ENCODE measurements around the gene BORCS5.
A peak's percentile ranks its signal among the peaks of the same experiment; 100 is the strongest.

BORCS5 gene

DNA sequence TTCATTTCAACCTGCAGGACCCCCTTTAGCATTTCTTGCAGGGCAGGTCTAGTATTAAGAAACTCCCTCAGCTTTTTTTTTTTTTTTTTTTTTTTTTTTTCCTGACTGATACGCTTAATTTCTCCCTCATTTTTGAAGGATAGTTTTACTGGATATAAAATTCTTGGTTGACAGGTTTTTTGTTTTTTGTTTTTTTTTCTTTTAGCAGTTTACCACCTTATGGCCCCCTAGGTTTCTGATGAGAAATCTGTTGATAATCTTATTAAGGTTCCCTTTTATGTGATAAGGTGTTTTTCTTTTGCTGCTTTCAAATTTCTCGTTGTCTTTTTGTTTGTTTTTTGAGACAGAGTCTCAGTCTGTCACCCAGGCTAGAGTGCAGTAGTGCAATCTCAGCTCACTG, 66.5 kb downstream of the BORCS5 start:
- no CpG with 5 or more reads among the region's 2 CpGs for WGBS (ENCODE audit: extremely low coverage, insufficient coverage, insufficient read length)
- Histone ChIP-seq H3K4ac (ENCODE audit: low read depth, low read length) (no peak overlapping the region), H3K18ac (ENCODE audit: low read length) (no peak overlapping the region), H3K9me3 (ENCODE audit: insufficient read depth, low read depth, low read length) (peaks cover 1% of the 10 kb centered on the region), H4K12ac (ENCODE audit: low read depth, low read length) (no peak overlapping the region), H2AFZ (ENCODE audit: insufficient read depth, low read length, poor library complexity) (no peak overlapping the region), H3K14ac (ENCODE audit: low read length) (no peak overlapping the region), H3K27ac (ENCODE audit: low read depth, low read length) (no peak overlapping the region), H3K27me3 (ENCODE audit: insufficient read depth, low read length) (no peaks in the 10 kb centered on the region), H2BK120ac (ENCODE audit: insufficient read depth, low read length, poor library complexity) (no peak overlapping the region), H3K79me1 (ENCODE audit: low read length) (no peaks in the 10 kb centered on the region), H3K23ac (ENCODE audit: low read length) (no peak overlapping the region), H2BK12ac (ENCODE audit: low read length) (no peak overlapping the region), H3K36me3 (ENCODE audit: control insufficient read depth in 1 of 2, insufficient read depth in 2 of 2, low read length in 2 of 2) (no peaks in the 10 kb centered on the region), H4K8ac (ENCODE audit: low read depth, low read length) (no peak overlapping the region), H2BK5ac (ENCODE audit: low read depth, low read length, poor library complexity) (no peak overlapping the region), H3K9ac (ENCODE audit: low read length) (no peak overlapping the region), H2AK5ac (ENCODE audit: low read length) (no peak overlapping the region), H3K4me2 (ENCODE audit: low read length) (no peak overlapping the region), H3K4me3 (ENCODE audit: low read depth, low read length) (no peak overlapping the region), H3K79me2 (ENCODE audit: control insufficient read depth, insufficient read depth, low read length, poor library complexity) (peaks cover 1% of the 10 kb centered on the region), H3K4me1 (ENCODE audit: control insufficient read depth in 1 of 2, insufficient read depth in 2 of 2, low read length in 2 of 2) (no peaks in the 10 kb centered on the region), H4K91ac (ENCODE audit: low read depth, low read length) (no peak overlapping the region)
- no peak for DNase-seq

DNA sequence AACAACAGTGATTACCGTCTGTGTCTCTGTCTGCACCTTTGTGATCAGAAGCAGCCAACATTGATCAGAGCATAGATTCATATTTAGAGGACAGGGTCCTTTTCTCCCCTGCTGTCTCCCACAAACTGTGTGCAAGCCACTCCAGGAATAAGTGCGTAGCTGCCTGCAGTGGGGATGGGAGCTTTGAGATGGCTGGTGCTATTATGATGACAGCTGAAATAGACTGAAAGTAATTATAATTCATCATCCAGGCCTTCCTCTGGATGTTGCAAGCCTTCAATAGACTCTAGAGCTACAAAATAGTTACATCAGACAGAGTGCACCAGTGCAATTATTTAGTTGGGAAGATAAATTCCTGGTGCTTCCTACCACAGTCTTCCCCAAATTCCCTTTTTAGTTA, 68.1 kb downstream of the BORCS5 start:
- Histone ChIP-seq H3K18ac (ENCODE audit: low read length) (no peak overlapping the region), H2BK5ac (ENCODE audit: low read depth, low read length, poor library complexity) (no peak overlapping the region), H3K4me2 (ENCODE audit: low read length) (no peak overlapping the region), H3K79me1 (ENCODE audit: low read length) (peaks cover 4% of the 10 kb centered on the region), H2AK5ac (ENCODE audit: low read length) (no peak overlapping the region), H2BK120ac (ENCODE audit: insufficient read depth, low read length, poor library complexity) (no peak overlapping the region), H3K27ac (ENCODE audit: low read depth, low read length) (no peak overlapping the region), H3K27me3 (ENCODE audit: insufficient read depth, low read length) (no peaks in the 10 kb centered on the region), H3K4me1 (ENCODE audit: control insufficient read depth in 1 of 2, insufficient read depth in 2 of 2, low read length in 2 of 2) (peaks cover 6% of the 10 kb centered on the region in 2 experiments), H3K36me3 (ENCODE audit: control insufficient read depth in 1 of 2, insufficient read depth in 2 of 2, low read length in 2 of 2) (no peaks in the 10 kb centered on the region), H4K8ac (ENCODE audit: low read depth, low read length) (no peak overlapping the region), H2AFZ (ENCODE audit: insufficient read depth, low read length, poor library complexity) (no peak overlapping the region), H3K4ac (ENCODE audit: low read depth, low read length) (no peak overlapping the region), H2BK12ac (ENCODE audit: low read length) (no peak overlapping the region), H4K91ac (ENCODE audit: low read depth, low read length) (no peak overlapping the region), H3K23ac (ENCODE audit: low read length) (no peak overlapping the region), H3K9me3 (ENCODE audit: insufficient read depth, low read depth, low read length) (peaks cover 1% of the 10 kb centered on the region), H4K12ac (ENCODE audit: low read depth, low read length) (no peak overlapping the region), H3K14ac (ENCODE audit: low read length) (no peak overlapping the region), H3K4me3 (ENCODE audit: low read depth, low read length) (no peak overlapping the region), H3K79me2 (ENCODE audit: control insufficient read depth, insufficient read depth, low read length, poor library complexity) (peaks cover 1% of the 10 kb centered on the region), H3K9ac (ENCODE audit: low read length) (no peak overlapping the region)
- DNase-seq, result no peak
- no CpG with 5 or more reads among the region's 2 CpGs for WGBS (ENCODE audit: extremely low coverage, insufficient coverage, insufficient read length)

DNA sequence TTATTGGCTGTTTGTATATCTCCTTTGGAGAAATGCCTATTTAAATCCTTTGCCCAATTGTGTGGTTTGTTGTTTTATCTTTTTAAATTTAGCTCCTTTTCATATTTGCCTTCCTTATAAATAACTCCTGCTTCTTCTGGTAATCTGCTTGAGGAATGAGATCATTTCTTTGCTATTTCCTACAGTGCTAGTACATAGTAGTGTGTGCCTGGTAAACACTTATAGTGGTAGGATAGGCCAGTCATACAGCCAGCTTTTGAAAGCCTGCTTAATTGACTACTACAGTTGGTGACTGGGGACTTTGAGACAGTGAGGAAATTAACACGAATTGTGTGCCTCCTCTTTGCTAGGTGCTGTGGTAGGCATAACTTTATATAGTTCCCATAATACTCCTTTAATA, 68.7 kb downstream of the BORCS5 start:
- H3K4me1 ChIP-seq (ENCODE audit: control insufficient read depth in 1 of 2, insufficient read depth in 2 of 2, low read length in 2 of 2), result peaks cover 6% of the 10 kb centered on the region in 2 experiments
- no peaks in the 10 kb centered on the region for H3K27me3 ChIP-seq (ENCODE audit: insufficient read depth, low read length)

DNA sequence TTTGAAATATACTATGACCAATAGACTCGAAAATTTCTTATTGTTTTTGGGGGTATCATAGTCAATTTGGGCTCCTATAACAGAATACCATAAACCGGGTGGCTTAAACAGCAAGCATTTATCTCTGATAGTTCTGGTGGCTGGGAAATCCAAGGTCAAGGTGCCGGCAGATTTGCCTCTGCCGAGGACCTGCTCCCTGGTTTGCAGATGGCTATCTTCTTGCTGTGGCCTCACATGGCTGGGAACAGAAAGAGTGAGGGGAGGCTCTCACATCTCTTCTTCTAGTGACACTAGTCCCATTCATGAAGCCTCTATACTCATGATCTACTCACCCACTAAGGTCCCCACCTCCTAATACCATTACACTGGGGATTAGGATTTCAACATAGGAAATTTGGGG, 70.7 kb downstream of the BORCS5 start:
- Histone ChIP-seq H3K4me3 (ENCODE audit: low read depth, low read length) (no peak overlapping the region), H2AFZ (ENCODE audit: insufficient read depth, low read length, poor library complexity) (no peak overlapping the region), H3K4me1 (ENCODE audit: control insufficient read depth in 1 of 2, insufficient read depth in 2 of 2, low read length in 2 of 2) (peaks cover 6% of the 10 kb centered on the region in 2 experiments), H2BK12ac (ENCODE audit: low read length) (no peak overlapping the region), H3K79me1 (ENCODE audit: low read length) (peaks cover 4% of the 10 kb centered on the region), H3K27me3 (ENCODE audit: insufficient read depth, low read length) (no peaks in the 10 kb centered on the region), H3K4ac (ENCODE audit: low read depth, low read length) (no peak overlapping the region), H4K12ac (ENCODE audit: low read depth, low read length) (no peak overlapping the region), H3K36me3 (ENCODE audit: control insufficient read depth in 1 of 2, insufficient read depth in 2 of 2, low read length in 2 of 2) (no peaks in the 10 kb centered on the region), H3K14ac (ENCODE audit: low read length) (no peak overlapping the region), H3K4me2 (ENCODE audit: low read length) (no peak overlapping the region), H2BK120ac (ENCODE audit: insufficient read depth, low read length, poor library complexity) (no peak overlapping the region), H3K27ac (ENCODE audit: low read depth, low read length) (no peak overlapping the region), H4K91ac (ENCODE audit: low read depth, low read length) (no peak overlapping the region), H3K23ac (ENCODE audit: low read length) (no peak overlapping the region), H3K79me2 (ENCODE audit: control insufficient read depth, insufficient read depth, low read length, poor library complexity) (peaks cover 1% of the 10 kb centered on the region), H3K18ac (ENCODE audit: low read length) (no peak overlapping the region), H2AK5ac (ENCODE audit: low read length) (peak overlapping the region; percentile 74), H3K9ac (ENCODE audit: low read length) (no peak overlapping the region), H3K9me3 (ENCODE audit: insufficient read depth, low read depth, low read length) (peaks cover 1% of the 10 kb centered on the region), H2BK5ac (ENCODE audit: low read depth, low read length, poor library complexity) (no peak overlapping the region), H4K8ac (ENCODE audit: low read depth, low read length) (no peak overlapping the region)
- WGBS (ENCODE audit: extremely low coverage, insufficient coverage, insufficient read length), result no CpG with 5 or more reads among the region's 4 CpGs
- DNase-seq, result no peak

More for the DNA sequence above, 68.7 kb downstream of the BORCS5 start:
- no CpG with 5 or more reads among the region's 1 CpG for WGBS (ENCODE audit: extremely low coverage, insufficient coverage, insufficient read length)
- H3K18ac ChIP-seq (ENCODE audit: low read length), result no peak overlapping the region
- no peak overlapping the region for H2BK12ac ChIP-seq (ENCODE audit: low read length)
- no peak overlapping the region for H3K14ac ChIP-seq (ENCODE audit: low read length)
- H3K79me1 ChIP-seq (ENCODE audit: low read length), result peaks cover 4% of the 10 kb centered on the region
- H3K9me3 ChIP-seq (ENCODE audit: insufficient read depth, low read depth, low read length), result peaks cover 1% of the 10 kb centered on the region
- H4K12ac ChIP-seq (ENCODE audit: low read depth, low read length), result no peak overlapping the region
- H3K9ac ChIP-seq (ENCODE audit: low read length), result no peak overlapping the region
- no peak overlapping the region for H4K91ac ChIP-seq (ENCODE audit: low read depth, low read length)
- no peak for DNase-seq
- no peak overlapping the region for H2BK120ac ChIP-seq (ENCODE audit: insufficient read depth, low read length, poor library complexity)
- no peak overlapping the region for H4K8ac ChIP-seq (ENCODE audit: low read depth, low read length)
- peaks cover 1% of the 10 kb centered on the region for H3K79me2 ChIP-seq (ENCODE audit: control insufficient read depth, insufficient read depth, low read length, poor library complexity)
- no peak overlapping the region for H3K4me2 ChIP-seq (ENCODE audit: low read length)
- H3K36me3 ChIP-seq (ENCODE audit: control insufficient read depth in 1 of 2, insufficient read depth in 2 of 2, low read length in 2 of 2), result no peaks in the 10 kb centered on the region
- H3K23ac ChIP-seq (ENCODE audit: low read length), result no peak overlapping the region
- no peak overlapping the region for H3K27ac ChIP-seq (ENCODE audit: low read depth, low read length)
- no peak overlapping the region for H2BK5ac ChIP-seq (ENCODE audit: low read depth, low read length, poor library complexity)
- no peak overlapping the region for H3K4me3 ChIP-seq (ENCODE audit: low read depth, low read length)
- no peak overlapping the region for H2AK5ac ChIP-seq (ENCODE audit: low read length)
- no peak overlapping the region for H3K4ac ChIP-seq (ENCODE audit: low read depth, low read length)
- H2AFZ ChIP-seq (ENCODE audit: insufficient read depth, low read length, poor library complexity), result no peak overlapping the region

Measured in trophoblast cell (in vitro differentiated cells and primary cell).